ENCODE data around the gene PLCXD1.
"Not testable (repeated sequence)": the region's sequence is repeated elsewhere in the genome, so short reads cannot be mapped to it uniquely, and the experiment has no call there.

The PLCXD1 gene

GRCh38 chrX:290476-291166 is 9.4 kb downstream of the PLCXD1 start:
- DNase-seq (ENCODE audit: low read depth, low spot score) = no peak
- H3K27ac ChIP-seq = no peak overlapping the region

- DNase-seq (ENCODE audit: low read depth, low spot score) = no peak
- no peak overlapping the region for H3K27ac ChIP-seq
Observed at GRCh38 chrX:291411-291901, 10.3 kb downstream of the PLCXD1 start.

- H3K27ac ChIP-seq = no peak overlapping the region
Observed at GRCh38 chrX:292900-293897, 12.0 kb downstream of the PLCXD1 start.

GRCh38 chrX:295136-295535 is 14.0 kb downstream of the PLCXD1 start:
- no peak overlapping the region for H3K27ac ChIP-seq
- DNase-seq (ENCODE audit: low read depth, low spot score) = no peak

More at GRCh38 chrX:292900-293897, 12.0 kb downstream of the PLCXD1 start:
- DNase-seq (ENCODE audit: low read depth, low spot score) = no peak

DNA sequence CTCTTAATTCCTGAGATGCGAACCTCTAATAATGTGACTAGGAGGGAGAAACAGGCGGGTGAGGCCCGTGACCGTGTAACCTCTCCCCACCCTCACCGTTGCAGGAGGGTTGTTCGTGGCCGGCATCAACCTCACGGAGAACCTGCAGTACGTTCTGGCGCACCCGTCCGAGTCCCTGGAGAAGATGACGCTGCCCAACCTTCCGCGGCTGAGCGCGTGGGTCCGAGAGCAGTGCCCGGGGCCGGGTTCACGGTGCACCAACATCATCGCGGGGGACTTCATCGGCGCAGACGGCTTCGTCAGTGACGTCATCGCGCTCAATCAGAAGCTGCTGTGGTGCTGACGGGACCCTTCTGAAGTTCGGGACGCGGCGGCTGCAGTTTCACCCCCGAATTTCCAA is 17.8 kb downstream of the PLCXD1 start:
- DNase-seq (ENCODE audit: low read depth, low spot score) = no peak
- H3K27ac ChIP-seq = no peak overlapping the region

GRCh38 chrX:300334-300733 is 19.2 kb downstream of the PLCXD1 start:
- DNase-seq (ENCODE audit: low read depth, low spot score) = no peak
- H3K27ac ChIP-seq = no peak overlapping the region

DNA sequence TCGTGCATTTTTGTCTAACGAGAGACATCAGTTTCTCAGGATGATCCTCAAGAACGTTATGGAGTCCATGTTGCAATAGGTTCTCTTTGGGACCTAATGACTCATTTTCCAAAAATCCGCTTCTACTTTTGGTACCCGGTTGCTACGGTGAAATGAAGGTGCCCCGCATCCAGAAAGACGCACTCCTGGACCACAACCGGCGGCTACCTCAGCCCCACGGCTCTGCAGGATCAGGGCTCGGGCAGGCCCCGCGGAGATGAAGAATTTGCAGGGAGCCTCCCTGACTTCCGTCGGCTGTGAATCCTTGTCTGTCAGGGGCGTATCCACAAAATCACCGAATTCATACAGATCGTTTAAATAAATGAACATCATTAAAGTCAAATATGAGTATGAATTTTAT is 21.8 kb downstream of the PLCXD1 start:
- H3K27ac ChIP-seq = no peak overlapping the region
- DNase-seq (ENCODE audit: low read depth, low spot score) = no peak

- H3K27ac ChIP-seq; DNase-seq (ENCODE audit: low read depth, low spot score): not testable (repeated sequence)
Observed at GRCh38 chrX:305781-306613, 24.8 kb downstream of the PLCXD1 start.

DNA sequence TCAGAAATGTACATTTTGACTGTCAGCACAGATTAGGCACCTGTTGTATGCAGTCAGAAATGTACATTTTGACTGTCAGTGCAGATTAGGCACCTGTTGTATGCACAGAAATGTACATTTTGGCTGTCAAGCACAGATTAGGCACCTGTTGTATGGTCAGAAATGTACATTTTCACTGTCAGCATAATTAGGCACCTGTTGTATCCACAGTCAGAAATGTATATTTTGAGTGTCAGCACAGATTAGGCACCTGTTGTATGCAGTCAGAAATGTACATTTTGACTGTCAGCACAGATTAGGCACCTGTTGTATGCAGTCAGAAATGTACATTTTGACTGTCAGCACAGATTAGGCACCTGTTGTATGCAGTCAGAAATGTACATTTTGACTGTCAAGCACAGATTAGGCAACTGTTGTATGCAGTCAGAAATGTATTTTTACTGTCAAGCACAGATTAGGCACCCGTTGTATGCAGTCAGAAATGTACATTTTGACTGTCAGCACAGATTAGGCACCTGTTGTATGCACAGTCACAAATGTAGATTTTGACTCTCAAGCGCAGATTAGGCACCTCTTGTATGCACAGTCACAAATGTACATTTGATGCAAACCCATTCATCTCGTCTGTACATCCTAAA is 25.6 kb downstream of the PLCXD1 start:
- not testable (repeated sequence) for DNase-seq (ENCODE audit: low read depth, low spot score)

GRCh38 chrX:307261-308111 is 26.3 kb downstream of the PLCXD1 start:
- H3K27ac ChIP-seq = no peak overlapping the region
- DNase-seq (ENCODE audit: low read depth, low spot score) = no peak

More for the DNA sequence above, 25.6 kb downstream of the PLCXD1 start:
- H3K27ac ChIP-seq = not testable (repeated sequence)

- no peak for DNase-seq (ENCODE audit: low read depth, low spot score)
Observed at GRCh38 chrX:308821-309520, 27.8 kb downstream of the PLCXD1 start.

DNA sequence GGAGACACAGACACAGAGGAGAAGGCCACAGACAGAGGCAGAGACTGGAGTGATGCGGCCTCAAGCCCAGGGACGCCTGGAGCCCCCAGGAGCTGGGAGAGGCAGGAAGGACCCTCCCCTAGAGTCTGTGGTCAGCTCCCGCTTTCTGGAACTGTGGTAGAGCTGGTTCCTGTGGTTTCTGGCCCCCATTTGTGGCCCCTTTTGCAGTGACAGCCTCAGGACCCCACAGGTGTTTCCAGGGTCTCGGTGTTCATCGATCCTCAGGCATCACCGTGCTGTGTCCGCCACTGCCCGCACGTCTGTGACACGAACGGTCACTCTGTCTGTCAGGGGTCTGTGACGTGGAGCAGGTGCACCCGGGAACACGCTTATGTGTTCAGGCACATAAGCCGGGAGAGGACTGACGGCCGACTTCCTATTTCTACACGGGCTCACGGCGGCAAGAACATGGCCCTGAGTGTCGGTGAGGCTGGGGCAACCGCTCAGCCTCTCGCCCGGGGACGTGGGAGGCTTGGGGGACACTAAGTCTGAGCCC is 29.5 kb downstream of the PLCXD1 start:
- H3K27ac ChIP-seq = no peak overlapping the region

More at GRCh38 chrX:308821-309520, 27.8 kb downstream of the PLCXD1 start:
- no peak overlapping the region for H3K27ac ChIP-seq

DNA sequence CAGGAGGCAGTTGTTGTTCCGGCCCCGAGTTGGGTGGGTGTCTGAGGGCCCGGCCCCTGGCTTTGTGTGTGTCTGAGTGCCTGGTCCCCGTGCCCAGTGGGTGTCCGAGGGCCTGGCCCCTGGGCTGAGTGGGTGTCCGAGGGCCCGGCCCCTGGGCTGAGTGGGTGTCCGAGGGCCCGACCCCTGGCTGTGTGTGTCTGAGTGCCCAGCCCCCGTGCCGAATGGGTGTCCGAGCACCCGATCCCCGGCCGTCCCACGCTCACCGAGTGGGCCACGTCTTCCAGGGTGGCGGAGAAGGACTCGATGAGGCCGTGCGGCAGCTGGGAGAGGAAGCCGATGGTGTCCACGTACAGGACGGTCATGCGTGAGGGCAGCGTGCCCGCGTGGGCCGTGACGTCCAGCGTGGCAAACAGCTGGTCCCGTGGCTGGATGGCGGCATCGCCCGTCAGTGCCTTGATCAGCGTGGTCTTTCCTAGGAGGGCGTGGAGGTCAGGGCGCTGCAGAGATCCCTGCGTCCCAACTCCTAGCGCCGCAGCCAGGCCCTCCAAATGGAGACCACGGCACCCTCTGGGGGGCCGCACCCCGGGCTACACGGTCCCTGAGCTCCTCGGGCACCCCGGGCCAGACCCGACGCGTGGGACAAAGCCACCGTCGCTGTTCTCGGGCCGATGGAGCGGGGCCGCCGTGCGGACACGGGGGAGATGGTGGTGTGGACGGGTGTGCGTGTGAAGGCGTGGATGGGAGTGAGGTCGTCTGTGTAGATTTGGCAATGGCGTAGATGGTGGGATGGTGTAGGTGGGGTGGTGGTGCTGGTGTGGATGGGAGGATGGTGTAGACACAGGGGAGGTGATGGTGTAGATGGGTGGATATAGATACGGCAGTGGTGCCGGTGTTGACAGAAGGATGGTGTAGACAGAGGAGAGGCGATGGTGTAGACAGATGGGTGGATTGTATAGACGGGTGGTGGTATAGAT is 30.3 kb downstream of the PLCXD1 start:
- no peak overlapping the region for H3K27ac ChIP-seq
- no peak for DNase-seq (ENCODE audit: low read depth, low spot score)

More for the DNA sequence above, 29.5 kb downstream of the PLCXD1 start:
- DNase-seq (ENCODE audit: low read depth, low spot score) = no peak

GRCh38 chrX:312621-313331 is 31.6 kb downstream of the PLCXD1 start:
- no peak for DNase-seq (ENCODE audit: low read depth, low spot score)
- H3K27ac ChIP-seq = no peak overlapping the region

GRCh38 chrX:313546-313945 is 32.4 kb downstream of the PLCXD1 start:
- DNase-seq (ENCODE audit: low read depth, low spot score) = no peak
- no peak overlapping the region for H3K27ac ChIP-seq

DNA sequence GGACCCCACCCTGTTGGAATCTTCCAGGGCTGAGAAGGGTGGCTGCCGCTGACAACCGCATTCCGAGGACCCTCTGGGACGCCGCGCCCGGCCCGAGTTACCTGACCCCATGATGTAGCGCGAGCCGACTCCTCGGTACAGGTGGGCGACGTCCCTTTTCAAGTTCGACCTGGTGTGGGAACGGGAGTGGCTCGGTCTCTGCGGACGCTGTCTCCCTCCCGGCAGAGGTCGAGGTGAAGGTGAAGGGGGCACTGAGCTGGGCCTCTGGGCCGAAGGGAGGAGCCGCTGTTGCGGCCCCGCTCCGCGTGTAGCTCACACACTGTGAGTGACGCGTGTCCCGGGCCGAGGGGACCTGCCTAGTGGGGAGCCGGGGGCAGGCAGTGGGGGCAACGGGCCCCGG is 32.9 kb downstream of the PLCXD1 start:
- no peak overlapping the region for H3K27ac ChIP-seq
- DNase-seq (ENCODE audit: low read depth, low spot score) = no peak
